Smooth muscle cell (in vitro differentiated cells): Measurements from ENCODE around the gene GRIN2D. TPM values are rescaled to one million over a fixed set of nuclear protein-coding genes. Genes with fewer than 3 reads are reported as not detected.

Experiments
- DNase-seq: peaks from one replicate; lab custom pipeline; 2025; ENCODE audit not compliant: unreplicated experiment; lab: John Stamatoyannopoulos, UW
- H2AFZ ChIP-seq: fragments of 200-600 bp; sonication (generic); 2 replicates; pipeline ENCODE4 v1.6.0; 2016; ENCODE audit warnings: antibody characterized with exemption, low read depth, mild to moderate bottlenecking
- H3F3A ChIP-seq: fragments of 200-600 bp; sonication (generic); 2 replicates; pipeline ENCODE4 v1.6.0; 2017; ENCODE audit warnings: antibody characterized with exemption, low read depth
- H3K27ac ChIP-seq: fragments of 200-600 bp; sonication (generic); 2 replicates; pipeline ENCODE4 v1.5.1; 2016; ENCODE audit warnings: low read depth, mild to moderate bottlenecking
- H3K27me3 ChIP-seq: fragments of 200-600 bp; sonication (generic); 2 replicates; pipeline ENCODE4 v1.6.1; 2016; ENCODE audit warnings: low read depth, mild to moderate bottlenecking
- H3K36me3 ChIP-seq: fragments of 200-600 bp; sonication (generic); 2 replicates; pipeline ENCODE4 v1.5.1; 2016; ENCODE audit warnings: low read depth
- H3K4me1 ChIP-seq: fragments of 200-600 bp; sonication (generic); 2 replicates; pipeline ENCODE4 v1.5.1; 2016; ENCODE audit warnings: low read depth
- H3K4me2 ChIP-seq: fragments of 200-600 bp; sonication (generic); 2 replicates; pipeline ENCODE4 v1.6.0; 2016; ENCODE audit warnings: mild to moderate bottlenecking
- H3K4me3 ChIP-seq: fragments of 200-600 bp; sonication (generic); 2 replicates; pipeline ENCODE4 v1.5.1; 2016; ENCODE audit warnings: mild to moderate bottlenecking
- H3K79me2 ChIP-seq: fragments of 200-600 bp; sonication (generic); 2 replicates; pipeline ENCODE4 v1.6.0; 2016; ENCODE audit warnings: low read depth, mild to moderate bottlenecking
- H3K9ac ChIP-seq: fragments of 200-600 bp; sonication (generic); 2 replicates; pipeline ENCODE4 v1.6.0; 2016; ENCODE audit warnings: low read depth
- H3K9me3 ChIP-seq: fragments of 200-600 bp; sonication (generic); replicated peaks from 2 replicates; pipeline ENCODE4 v1.5.1; 2016; ENCODE audit warnings: low read depth
- H4K20me1 ChIP-seq: fragments of 200-600 bp; sonication (generic); 2 replicates; pipeline ENCODE4 v1.6.0; 2016; ENCODE audit warnings: low read depth
- WGBS: methylation state at CpG from one replicate; pipeline ENCODE4 v1.1.7; 2016; ENCODE audit warnings: low lambda C conversion rate; 5-methylcytosine and 5-hydroxymethylcytosine counted together
- polyA plus RNA-seq: library from polyadenylated mRNA; unstranded; fragments of >200 nt; fragmentation: Nextera tagmentation; extraction: Ambion mirVana; gene quantifications from 2 replicates; pipeline ENCODE4 v1.2.1, GENCODE V29; 2016
- total RNA-seq: library from RNA; depleted of rRNA; stranded (reverse); fragments of >200 nt; gene quantifications from 2 replicates; pipeline ENCODE4 v1.2.3, GENCODE V29; 2014
- TF ChIP-seq, protein P1 (sequence below): fragments of 200-600 bp; sonication (generic); IDR thresholded peaks from 2 replicates; pipeline ENCODE4 v1.5.1; 2017; ENCODE audit warnings: borderline replicate concordance, mild to moderate bottlenecking, antibody characterized with exemption; ENCODE audit not compliant: insufficient read depth, poor library complexity, severe bottlenecking

GRIN2D gene
- total and polyA plus RNA-seq, 2 experiments from 2014 or later = 4.0 to 10.7 TPM

DNA sequence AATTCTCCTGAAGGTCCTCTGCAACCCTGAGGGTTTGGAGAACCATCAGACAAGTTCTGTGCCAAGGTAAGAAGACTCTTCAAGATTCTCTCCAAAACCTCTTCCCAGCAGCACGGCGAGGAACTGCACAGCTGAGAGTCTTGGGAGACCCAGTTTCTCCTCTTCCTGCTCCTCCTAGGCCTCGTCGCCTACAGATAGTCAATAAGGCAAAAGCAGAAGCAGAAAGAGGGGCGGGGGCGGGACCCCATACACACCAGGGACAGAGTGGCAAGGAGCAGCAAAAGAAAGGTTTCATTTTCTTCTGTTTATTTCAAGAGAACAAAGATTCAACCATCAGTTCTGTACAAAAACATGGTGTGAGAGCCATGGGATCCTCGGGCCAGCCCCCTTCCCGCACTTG, 11.2 kb upstream of the GRIN2D start:
- Histone ChIP-seq H2AFZ (no peak overlapping the region), H3K9me3 (no peaks in the 10 kb centered on the region), H3K36me3 (peaks cover 3% of the 10 kb centered on the region), H3K79me2 (peaks cover 2% of the 10 kb centered on the region), H3K27ac (no peak overlapping the region), H3F3A (peaks cover 10% of the 10 kb centered on the region), H3K9ac (no peak overlapping the region), H3K4me1 (no peaks in the 10 kb centered on the region), H3K4me2 (no peak overlapping the region), H3K27me3 (no peaks in the 10 kb centered on the region), H3K4me3 (no peak overlapping the region), H4K20me1 (peaks cover 37% of the 10 kb centered on the region)
- WGBS = 92% methylated on average over 8 of the region's 8 CpGs
- TF ChIP-seq, protein P1, sequence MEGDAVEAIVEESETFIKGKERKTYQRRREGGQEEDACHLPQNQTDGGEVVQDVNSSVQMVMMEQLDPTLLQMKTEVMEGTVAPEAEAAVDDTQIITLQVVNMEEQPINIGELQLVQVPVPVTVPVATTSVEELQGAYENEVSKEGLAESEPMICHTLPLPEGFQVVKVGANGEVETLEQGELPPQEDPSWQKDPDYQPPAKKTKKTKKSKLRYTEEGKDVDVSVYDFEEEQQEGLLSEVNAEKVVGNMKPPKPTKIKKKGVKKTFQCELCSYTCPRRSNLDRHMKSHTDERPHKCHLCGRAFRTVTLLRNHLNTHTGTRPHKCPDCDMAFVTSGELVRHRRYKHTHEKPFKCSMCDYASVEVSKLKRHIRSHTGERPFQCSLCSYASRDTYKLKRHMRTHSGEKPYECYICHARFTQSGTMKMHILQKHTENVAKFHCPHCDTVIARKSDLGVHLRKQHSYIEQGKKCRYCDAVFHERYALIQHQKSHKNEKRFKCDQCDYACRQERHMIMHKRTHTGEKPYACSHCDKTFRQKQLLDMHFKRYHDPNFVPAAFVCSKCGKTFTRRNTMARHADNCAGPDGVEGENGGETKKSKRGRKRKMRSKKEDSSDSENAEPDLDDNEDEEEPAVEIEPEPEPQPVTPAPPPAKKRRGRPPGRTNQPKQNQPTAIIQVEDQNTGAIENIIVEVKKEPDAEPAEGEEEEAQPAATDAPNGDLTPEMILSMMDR = no peak
- no peak for DNase-seq

DNA sequence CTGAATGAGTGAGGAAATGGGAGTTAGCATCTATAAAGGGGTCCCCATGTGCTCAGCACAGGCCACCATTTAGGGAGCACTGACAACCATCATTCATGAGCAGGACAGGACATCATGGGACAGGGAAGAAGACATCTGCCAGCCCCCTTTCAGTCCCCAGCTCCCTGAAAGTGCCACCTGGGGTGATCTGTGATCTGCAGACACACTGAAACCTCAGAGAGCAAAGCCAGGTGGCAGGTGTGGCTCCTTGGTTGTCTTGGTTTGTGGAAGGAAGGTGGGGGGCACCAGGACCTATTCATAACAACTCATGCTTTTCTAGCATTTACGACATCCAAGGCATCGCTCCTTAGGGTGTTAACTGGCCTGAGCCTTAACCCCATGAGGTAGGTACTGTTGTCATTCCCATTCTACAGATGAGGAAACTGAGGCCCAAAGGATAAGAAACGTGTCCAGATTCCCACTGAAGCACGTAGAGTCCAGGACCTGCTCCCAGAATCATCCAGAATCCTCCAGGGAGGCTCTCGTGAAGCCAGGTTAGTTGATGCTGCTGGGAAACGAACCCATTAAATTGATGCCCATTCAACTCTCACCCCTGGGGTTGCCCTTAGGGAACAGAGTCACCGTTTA, 7.9 kb upstream of the GRIN2D start:
- no peaks in the 10 kb centered on the region for H3K4me1 ChIP-seq
- H3K9ac ChIP-seq = no peak overlapping the region
- peaks cover 15% of the 10 kb centered on the region for H3F3A ChIP-seq
- H3K4me3 ChIP-seq = no peak overlapping the region
- H3K36me3 ChIP-seq = peaks cover 3% of the 10 kb centered on the region
- WGBS = 94% methylated on average over 7 of the region's 7 CpGs
- no peaks in the 10 kb centered on the region for H3K27me3 ChIP-seq
- H3K27ac ChIP-seq = no peak overlapping the region
- H3K4me2 ChIP-seq = no peak overlapping the region
- no peak overlapping the region for H2AFZ ChIP-seq
- H3K9me3 ChIP-seq = no peaks in the 10 kb centered on the region
- TF ChIP-seq, protein P1 = no peak
- peaks cover 21% of the 10 kb centered on the region for H3K79me2 ChIP-seq
- H4K20me1 ChIP-seq = peaks cover 60% of the 10 kb centered on the region
- no peak for DNase-seq

DNA sequence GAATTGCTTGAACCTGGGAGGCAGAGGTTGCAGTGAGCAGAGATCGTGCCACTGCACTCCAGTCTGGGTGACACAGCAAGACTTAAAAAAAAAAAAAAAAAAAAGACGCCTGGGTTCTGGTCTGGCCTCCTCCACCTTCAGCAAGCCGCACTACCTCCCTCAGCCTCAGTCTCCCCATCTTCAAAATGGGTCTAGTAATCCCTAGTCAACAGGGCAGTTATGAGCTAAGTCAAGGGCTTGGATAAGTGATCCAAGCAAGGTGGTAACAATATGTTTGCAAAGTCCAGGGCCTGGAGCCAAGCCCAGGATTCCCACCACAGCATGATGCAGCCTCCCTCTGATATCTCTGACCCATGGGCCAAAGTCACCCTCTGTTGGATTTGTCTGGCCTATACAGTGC, 6.5 kb upstream of the GRIN2D start:
- TF ChIP-seq, protein P1 = no peak
- no peak overlapping the region for H3K9ac ChIP-seq
- peaks cover 60% of the 10 kb centered on the region for H4K20me1 ChIP-seq
- no peaks in the 10 kb centered on the region for H3K9me3 ChIP-seq
- DNase-seq = no peak
- no peak overlapping the region for H3K4me3 ChIP-seq
- H2AFZ ChIP-seq = no peak overlapping the region
- H3K4me1 ChIP-seq = no peaks in the 10 kb centered on the region
- H3K27ac ChIP-seq = no peak overlapping the region
- peaks cover 3% of the 10 kb centered on the region for H3K36me3 ChIP-seq
- no peak overlapping the region for H3K4me2 ChIP-seq
- WGBS = 95% methylated on average over 3 of the region's 3 CpGs
- peaks cover 15% of the 10 kb centered on the region for H3F3A ChIP-seq
- H3K79me2 ChIP-seq = peaks cover 32% of the 10 kb centered on the region
- no peaks in the 10 kb centered on the region for H3K27me3 ChIP-seq
